Activated CD8-positive, alpha-beta T cell treated with anti-CD3 and anti-CD28 coated beads for 36 hours (primary cell): ENCODE data around the gene SEMA4D. TPM values are rescaled to one million over a fixed set of nuclear protein-coding genes. Genes with fewer than 3 reads are reported as not detected.

Source experiments
- ATAC-seq: fragments of 200-7000 bp; cut with Tn5 transposase; one replicate; pipeline ENCODE4 v1.10.0; 2021; ENCODE audit warnings: mild to moderate bottlenecking, moderate library complexity
- CTCF ChIA-PET: fragments of 350-600 bp; sonication (Branson Sonifier 250); formaldehyde crosslinking; loops from one replicate; lab custom pipeline; 2021; ENCODE audit warnings: antibody characterized with exemption; lab: Charles Lee
- POLR2A ChIA-PET: fragments of 350-600 bp; sonication (Branson Sonifier 250); formaldehyde crosslinking; loops from one replicate; lab custom pipeline; 2021; ENCODE audit warnings: antibody characterized with exemption; lab: Charles Lee
- DNase-seq: peaks from one replicate; pipeline ENCODE4 v3.0.0-alpha.2; 2020
- H3K27ac Mint-ChIP-seq: one replicate; pipeline ENCODE4 v1.8.0; 2021; ENCODE audit warnings: mild to moderate bottlenecking, mixed read lengths
- H3K27me3 Mint-ChIP-seq: one replicate; pipeline ENCODE4 v1.8.0; 2021; ENCODE audit warnings: mixed read lengths
- H3K36me3 Mint-ChIP-seq: one replicate; pipeline ENCODE4 v1.8.0; 2021; ENCODE audit warnings: low read depth, mixed read lengths
- H3K4me1 Mint-ChIP-seq: one replicate; pipeline ENCODE4 v1.8.0; 2021; ENCODE audit warnings: low read depth, mixed read lengths
- H3K4me3 Mint-ChIP-seq: one replicate; pipeline ENCODE4 v1.8.0; 2021; ENCODE audit warnings: mild to moderate bottlenecking, moderate library complexity, mixed read lengths
- H3K9me3 Mint-ChIP-seq: one replicate; pipeline ENCODE4 v1.8.0; 2021; ENCODE audit warnings: mixed read lengths
- intact Hi-C: fragments of 100-400 bp; cut with micrococcal nuclease; formaldehyde crosslinking; loops from one replicate; pipeline ENCODE4 v1.10.0; 2022
- total RNA-seq, 2 experiments: library from RNA; stranded (reverse); gene quantifications; one replicate each; pipeline ENCODE4 v1.2.3, GENCODE V29; 2021
- TF ChIP-seq, protein P1 (sequence below): fragments of 200-600 bp; IDR thresholded peaks from one replicate; pipeline ENCODE4 v1.8.0; 2022; ENCODE audit warnings: antibody characterized with exemption, mild to moderate bottlenecking

Gene SEMA4D
- total RNA-seq, 2 experiments from 2014 or later = 290 to 317 TPM

DNA sequence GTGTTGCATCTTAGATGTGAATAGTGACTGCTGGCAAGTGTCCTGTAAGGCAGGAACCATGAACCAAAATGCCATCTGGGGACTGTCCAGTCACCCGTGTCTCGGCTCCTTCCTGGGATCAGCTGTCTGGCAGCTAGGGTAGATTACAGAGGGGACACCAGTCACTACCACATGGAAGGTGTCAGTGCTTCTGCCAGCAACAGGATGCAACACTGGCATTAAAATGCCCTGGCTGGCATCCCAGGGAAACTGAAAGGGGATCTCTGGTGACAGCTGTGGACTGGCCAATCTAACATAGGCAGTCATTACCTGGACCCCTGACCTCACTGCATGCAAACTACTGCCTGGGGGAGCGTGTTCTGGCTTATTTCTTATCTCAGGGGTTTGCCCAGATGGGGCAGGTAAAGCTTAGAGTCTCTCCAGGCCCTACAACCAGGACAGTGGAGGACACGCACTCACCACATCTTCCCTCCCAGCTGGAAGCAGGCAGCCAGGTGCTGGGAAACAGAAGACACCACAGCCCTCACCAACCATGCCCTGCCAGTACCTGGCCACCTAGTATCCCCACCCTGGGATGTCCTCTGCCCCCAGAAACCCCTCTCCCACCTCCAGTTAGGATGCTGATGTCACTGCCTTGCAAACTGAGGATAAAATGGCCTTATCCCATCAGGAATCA, 83.8 kb downstream of the SEMA4D start:
- CTCF ChIA-PET = interaction anchor here (0.8 to 0.9 kb wide), 2 partner anchors 10 to 15 kb away, joined by 3 read pairs; no protein-coding TSS in a partner anchor
- TF ChIP-seq, protein P1, sequence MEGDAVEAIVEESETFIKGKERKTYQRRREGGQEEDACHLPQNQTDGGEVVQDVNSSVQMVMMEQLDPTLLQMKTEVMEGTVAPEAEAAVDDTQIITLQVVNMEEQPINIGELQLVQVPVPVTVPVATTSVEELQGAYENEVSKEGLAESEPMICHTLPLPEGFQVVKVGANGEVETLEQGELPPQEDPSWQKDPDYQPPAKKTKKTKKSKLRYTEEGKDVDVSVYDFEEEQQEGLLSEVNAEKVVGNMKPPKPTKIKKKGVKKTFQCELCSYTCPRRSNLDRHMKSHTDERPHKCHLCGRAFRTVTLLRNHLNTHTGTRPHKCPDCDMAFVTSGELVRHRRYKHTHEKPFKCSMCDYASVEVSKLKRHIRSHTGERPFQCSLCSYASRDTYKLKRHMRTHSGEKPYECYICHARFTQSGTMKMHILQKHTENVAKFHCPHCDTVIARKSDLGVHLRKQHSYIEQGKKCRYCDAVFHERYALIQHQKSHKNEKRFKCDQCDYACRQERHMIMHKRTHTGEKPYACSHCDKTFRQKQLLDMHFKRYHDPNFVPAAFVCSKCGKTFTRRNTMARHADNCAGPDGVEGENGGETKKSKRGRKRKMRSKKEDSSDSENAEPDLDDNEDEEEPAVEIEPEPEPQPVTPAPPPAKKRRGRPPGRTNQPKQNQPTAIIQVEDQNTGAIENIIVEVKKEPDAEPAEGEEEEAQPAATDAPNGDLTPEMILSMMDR = no peak
- DNase-seq = no peak
- Mint-ChIP-seq H3K4me3 (no peak overlapping the region), H3K9me3 (peaks cover 22% of the 10 kb centered on the region), H3K36me3 (peaks cover 100% of the 10 kb centered on the region), H3K4me1 (peaks cover 98% of the 10 kb centered on the region), H3K27me3 (no peaks in the 10 kb centered on the region), H3K27ac (peak overlapping the region; percentile 67)
- intact Hi-C loops = no loop called here
- POLR2A ChIA-PET = interaction anchor here (0.7 kb wide), 1 partner anchor 78 kb away, joined by 3 read pairs; no protein-coding TSS in a partner anchor
- no peak for ATAC-seq

DNA sequence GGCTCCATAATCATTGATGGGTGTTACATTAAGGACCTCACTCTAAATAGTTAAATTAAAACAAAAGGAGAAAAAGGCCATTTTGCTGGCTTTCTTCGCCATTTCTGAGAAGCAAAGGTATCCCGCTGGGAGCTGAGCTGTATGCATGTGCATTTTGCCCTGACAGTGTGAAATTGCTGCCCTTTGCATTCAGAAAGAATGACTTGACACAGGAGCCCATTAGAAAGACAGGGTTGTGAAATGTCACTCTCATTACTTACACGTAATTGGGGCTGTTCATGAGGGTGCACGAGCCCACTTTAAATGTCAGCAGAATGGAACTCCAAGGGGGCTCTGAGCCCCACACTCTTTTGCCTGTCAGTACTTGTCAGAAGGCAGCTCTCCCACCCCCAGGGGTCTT, 85.0 kb downstream of the SEMA4D start:
- CTCF ChIA-PET = interaction anchor here (0.6 kb wide), 1 partner anchor 136 kb away, joined by 4 read pairs; no protein-coding TSS in a partner anchor
- Mint-ChIP-seq H3K4me3 (no peak overlapping the region), H3K27me3 (no peaks in the 10 kb centered on the region), H3K27ac (peak overlapping the region; percentile 95), H3K36me3 (peaks cover 100% of the 10 kb centered on the region), H3K9me3 (peaks cover 20% of the 10 kb centered on the region), H3K4me1 (peaks cover 97% of the 10 kb centered on the region)
- POLR2A ChIA-PET = interaction anchor here (1.1 kb wide), 1 partner anchor 14 kb away, joined by 3 read pairs; no protein-coding TSS in a partner anchor
- TF ChIP-seq, protein P1 = no peak
- ATAC-seq (no peak), DNase-seq (no peak)
- intact Hi-C loops = no loop called here

DNA sequence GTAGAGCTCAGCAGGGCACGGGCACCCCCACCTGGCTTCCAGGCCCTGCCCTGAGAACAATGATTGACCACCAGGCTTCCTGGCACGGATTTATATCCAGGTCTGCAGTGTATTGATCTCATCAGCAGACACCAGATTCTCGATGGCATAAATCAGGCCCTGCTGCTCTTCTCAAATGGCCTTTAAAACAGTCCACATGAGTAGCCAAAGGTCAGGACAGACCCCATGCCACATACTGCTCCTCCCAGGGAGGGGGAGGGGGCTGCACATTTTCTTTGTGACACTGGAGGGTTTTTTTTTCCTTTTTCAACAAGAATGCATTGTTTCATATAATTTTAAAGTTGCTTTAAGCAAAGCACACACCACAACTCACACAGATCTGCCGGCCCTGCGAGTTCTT, 85.4 kb downstream of the SEMA4D start:
- DNase-seq (no peak), ATAC-seq (no peak)
- Mint-ChIP-seq H3K27ac (peak overlapping the region; percentile 95), H3K4me3 (peak overlapping the region; percentile 17), H3K4me1 (peaks cover 96% of the 10 kb centered on the region), H3K36me3 (peaks cover 100% of the 10 kb centered on the region), H3K27me3 (no peaks in the 10 kb centered on the region), H3K9me3 (peaks cover 19% of the 10 kb centered on the region)
- intact Hi-C loops = no loop called here
- TF ChIP-seq, protein P1 = no peak
- ChIA-PET POLR2A (interaction anchor here (1.1 kb wide), 1 partner anchor 14 kb away, joined by 3 read pairs; no protein-coding TSS in a partner anchor), CTCF (interaction anchor here (0.6 kb wide), 1 partner anchor 136 kb away, joined by 4 read pairs; no protein-coding TSS in a partner anchor)

DNA sequence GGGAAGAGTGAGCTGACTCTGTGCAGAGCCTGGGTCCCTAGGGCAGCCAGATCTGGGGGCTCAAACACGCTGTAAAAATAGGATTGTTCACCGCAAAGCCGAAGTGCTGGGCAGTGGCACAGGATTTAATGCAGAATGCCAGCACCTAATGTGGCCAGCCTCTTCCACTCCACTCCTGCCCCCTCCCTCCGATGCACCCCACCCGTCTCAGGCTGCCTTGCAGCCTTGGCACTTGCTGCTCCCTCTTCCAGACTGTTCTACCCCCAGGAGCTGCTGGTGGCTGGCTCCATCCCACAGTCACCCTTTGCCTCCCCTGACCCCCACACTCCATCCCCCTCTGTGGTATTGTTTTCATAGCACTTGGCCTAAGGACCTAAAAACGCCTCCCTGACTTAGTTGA, 86.2 kb downstream of the SEMA4D start:
- Mint-ChIP-seq H3K4me3 (no peak overlapping the region), H3K9me3 (peaks cover 14% of the 10 kb centered on the region), H3K4me1 (peaks cover 95% of the 10 kb centered on the region), H3K27me3 (no peaks in the 10 kb centered on the region), H3K36me3 (peaks cover 99% of the 10 kb centered on the region), H3K27ac (peak overlapping the region; percentile 95)
- CTCF ChIA-PET = interaction anchor here (1.6 to 4.4 kb wide), 3 partner anchors 15 to 138 kb away, joined by 3 to 47 read pairs (median 4); no protein-coding TSS in a partner anchor
- TF ChIP-seq, protein P1 = no peak
- no peak for DNase-seq
- intact Hi-C loops = no loop called here
- no peak for ATAC-seq
- POLR2A ChIA-PET = interaction anchor here (0.8 to 1.7 kb wide), 3 partner anchors 9 to 101 kb away, joined by 3 to 8 read pairs (median 3); no protein-coding TSS in a partner anchor
